Activated T-helper 9 cell treated with anti-CD3 and anti-CD28 coated beads, Interleukin-2, amount 50 U/mL, for 16 hours (primary cell): ENCODE data around the gene EIF3B.
"Not testable (repeated sequence)": the region's sequence is repeated elsewhere in the genome, so short reads cannot be mapped to it uniquely, and the experiment has no call there.

Source experiments
- DNase-seq: peaks from one replicate; pipeline ENCODE4 v3.0.0-alpha.2; 2020; ENCODE audit warnings: low read depth

Gene EIF3B

DNA sequence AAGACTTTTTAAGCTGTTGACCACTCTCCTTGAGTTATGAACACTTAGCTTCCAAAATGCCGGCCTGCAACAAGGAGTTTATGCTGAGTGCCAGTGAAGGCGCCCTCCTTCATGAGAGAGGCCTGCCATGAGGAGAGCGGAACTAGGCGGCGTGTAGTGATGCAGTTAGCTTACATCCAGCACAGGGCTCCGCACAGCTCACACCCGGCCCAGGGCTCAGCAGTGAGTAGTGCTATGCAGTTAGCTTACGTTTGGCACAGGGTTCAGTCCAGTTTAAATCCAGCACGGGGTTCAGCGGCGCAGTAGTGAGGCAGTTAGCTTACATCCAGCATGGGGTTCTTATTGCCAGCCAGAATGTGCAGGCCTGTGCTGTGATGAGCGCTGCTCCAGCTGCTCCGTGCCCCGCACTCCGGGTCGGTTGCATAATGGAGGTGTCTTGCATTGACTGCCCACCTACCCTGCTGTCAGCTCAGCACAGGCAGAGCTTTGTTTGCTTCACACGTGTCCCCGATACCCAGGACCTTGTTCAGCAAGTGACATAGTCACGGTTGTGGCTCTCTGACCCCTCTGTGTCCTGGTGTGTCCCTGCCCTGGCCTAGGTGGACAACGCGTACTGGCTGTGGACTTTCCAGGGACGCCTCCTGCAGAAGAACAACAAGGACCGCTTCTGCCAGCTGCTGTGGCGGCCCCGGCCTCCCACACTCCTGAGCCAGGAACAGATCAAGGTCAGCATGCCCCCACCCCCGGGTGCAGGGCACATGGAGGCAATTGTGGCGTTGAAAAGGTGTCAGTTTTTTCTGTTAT is 21.9 kb downstream of the EIF3B start:
- DNase-seq, result no peak

DNA sequence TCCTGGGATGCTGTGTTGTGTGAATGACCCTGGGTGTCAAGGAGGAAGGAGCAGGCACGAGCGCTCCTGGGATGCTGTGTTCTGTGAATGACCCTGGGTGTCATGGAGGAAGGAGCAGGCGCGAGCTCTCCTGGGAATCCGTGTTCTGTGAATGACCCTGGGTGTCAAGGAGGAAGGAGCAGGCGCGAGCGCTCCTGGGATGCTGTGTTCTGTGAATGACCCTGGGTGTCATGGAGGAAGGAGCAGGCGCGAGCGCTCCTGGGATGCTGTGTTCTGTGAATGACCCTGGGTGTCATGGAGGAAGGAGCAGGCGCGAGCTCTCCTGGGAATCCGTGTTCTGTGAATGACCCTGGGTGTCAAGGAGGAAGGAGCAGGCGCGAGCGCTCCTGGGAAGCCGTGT is 22.9 kb downstream of the EIF3B start:
- DNase-seq, result not testable (repeated sequence)

DNA sequence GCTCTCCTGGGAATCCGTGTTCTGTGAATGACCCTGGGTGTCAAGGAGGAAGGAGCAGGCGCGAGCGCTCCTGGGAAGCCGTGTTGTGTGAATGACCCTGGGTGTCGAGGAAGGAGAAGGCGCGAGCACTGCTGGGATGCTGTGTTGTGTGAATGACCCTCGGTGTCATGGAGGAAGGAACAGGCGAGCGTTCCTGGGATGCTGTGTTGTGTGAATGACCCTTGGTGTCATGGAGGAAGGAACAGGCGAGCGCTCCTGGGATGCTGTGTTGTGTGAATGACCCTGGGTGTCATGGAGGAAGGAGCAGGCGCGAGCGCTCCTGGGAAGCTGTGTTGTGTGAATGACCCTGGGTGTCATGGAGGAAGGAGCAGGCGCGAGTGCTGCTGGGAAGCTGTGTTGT is 23.5 kb downstream of the EIF3B start:
- DNase-seq, result not testable (repeated sequence)

DNA sequence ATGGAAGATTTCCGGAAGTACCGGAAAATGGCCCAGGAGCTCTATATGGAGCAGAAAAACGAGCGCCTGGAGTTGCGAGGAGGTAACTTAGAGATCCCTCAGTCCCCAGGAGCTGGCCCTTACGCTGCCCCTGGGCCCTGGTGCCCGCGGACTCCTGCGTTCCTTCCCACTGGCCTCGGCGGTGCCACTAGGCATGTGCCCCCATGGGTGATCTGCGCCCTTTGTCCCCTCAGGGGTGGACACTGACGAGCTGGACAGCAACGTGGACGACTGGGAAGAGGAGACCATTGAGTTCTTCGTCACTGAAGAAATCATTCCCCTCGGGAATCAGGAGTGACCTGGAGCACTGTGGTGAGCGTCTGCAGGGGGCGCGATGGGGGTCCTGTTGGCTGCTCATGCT is 24.5 kb downstream of the EIF3B start:
- DNase-seq, result no peak

DNA sequence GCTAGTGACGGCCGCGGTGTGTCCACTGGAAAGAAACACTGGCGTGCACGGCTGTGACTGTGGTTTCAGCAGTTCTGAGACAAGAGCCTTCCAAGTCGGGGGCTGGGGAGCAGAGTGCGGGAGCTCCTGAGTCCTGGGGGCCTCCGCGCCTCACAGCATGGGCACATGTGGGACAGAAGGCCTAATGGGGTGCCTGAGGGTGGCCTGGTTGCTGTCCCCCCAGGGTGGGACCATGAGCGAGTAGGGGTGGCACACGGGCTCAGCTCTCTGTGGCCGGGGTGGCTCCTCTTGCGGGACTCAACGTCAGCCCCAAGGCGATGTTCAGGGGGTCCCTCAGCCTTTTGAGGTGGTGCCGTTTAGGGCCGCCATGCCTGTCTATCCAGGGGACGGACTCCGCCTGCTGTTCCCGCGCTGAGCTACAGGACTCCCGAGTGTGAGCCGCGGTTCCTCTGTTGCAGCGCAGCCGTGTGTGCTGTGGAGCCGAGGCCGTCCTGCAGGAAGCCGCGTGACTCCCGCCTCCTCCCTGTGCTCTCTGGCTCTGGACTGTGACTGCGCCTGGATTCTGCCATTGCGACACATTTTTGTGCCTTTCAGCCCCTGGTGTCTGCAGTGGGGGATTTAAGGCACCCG is 25.3 kb downstream of the EIF3B start:
- DNase-seq, result no peak

DNA sequence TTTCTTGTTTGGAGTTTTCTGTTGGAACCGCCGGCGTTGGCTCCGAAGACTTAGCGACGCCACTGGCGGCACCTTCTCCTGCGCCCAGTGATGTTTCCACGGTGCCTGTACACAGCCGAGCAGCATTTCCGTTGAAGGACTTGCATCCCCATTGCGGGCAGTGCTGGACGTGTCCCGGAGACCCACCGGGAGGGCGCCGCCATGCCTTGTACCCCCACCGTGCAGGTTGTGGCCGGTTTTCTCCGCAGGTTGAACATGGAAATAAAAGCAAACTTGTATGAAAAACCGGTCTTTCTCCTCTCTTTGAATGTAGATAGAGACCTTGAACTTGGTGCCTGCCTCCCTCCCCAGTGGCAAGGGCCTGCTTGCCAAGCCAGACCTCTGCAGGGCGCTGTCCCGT is 25.8 kb downstream of the EIF3B start:
- no peak for DNase-seq

DNA sequence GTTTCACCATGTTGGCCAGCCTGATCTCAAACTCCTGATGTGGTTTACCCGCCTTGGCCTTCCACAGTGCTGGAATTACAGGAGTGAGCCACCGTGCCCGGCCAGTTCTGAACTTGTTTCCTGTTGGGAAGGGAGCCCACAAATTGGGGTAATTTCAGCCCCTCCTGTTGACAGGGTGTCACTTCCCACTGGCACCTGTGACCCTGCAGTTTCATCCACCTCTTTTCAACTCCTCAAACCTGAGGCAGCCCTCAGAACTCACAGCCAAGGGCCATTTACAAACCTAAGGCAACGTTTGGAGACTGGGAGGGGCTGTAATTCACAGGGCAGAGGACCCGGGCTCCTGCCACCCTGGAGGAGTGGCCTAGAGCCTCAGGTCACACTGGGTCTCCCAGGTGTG is 26.6 kb downstream of the EIF3B start:
- DNase-seq, result no peak

DNA sequence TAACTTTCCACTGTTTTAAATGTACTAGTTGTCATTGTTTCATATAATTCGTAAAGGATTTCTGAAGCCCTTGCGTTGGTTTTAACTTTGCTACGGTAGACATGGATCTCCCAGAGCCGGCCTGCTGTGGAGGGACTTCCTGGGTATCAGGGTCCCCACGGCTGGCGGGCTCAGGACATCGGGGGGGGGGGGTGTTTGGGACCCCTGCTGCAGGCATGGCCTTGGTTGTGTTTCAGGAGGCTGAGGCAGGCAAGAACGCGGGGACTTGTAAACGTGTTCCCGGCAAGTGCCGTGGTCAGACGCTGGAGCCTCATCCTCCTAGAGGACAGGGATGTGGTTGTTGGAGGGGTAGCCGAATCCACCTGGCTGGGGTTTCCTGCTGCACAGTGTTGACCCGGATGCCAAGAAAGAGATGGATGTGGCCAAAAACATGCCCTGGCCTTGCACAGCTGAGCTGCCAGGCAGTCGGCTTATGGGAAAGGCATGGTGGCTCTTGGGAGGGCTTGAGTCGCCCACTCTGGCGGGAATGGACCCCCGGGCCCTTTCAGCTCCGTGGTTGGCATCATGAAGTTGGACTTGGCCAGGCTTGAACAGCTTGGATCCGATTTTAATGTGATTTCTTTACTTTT is 27.4 kb downstream of the EIF3B start:
- no peak for DNase-seq

DNA sequence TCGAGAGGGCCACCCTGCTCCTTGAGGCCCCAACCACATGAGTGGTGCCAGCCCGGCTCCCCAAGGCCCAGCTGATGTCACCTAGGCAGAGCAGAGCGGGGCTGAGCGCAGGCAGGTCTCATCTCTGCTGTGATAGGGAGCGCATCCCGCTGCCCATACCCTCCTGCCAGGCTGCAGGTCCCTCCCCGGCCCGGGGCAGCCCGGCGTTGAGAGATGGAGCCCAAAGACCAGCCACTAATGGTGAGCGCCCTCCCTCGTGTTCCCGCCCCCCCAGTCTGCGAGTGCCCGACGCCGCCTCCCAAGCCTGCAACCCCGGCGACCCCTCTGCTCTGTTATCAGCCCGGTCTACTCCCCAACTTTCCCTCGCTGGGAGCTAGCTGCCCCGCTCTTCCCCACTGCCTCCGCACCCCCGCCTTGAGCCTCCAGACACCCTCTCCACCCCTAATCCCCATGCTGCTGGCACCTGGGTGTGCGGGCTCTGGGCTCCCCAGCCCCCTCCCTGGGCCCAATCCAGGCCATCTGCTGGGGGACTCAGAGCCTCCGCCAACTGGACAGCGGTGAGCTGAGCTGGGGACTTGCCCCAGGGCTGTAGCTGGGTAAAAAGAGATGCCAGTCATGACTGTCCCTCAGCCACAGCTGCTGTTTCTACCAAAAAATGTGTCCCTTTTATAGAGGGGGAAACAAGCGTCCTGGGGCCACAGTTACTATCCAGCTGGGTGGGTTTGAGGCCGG is 29.1 kb downstream of the EIF3B start:
- no peak for DNase-seq

DNA sequence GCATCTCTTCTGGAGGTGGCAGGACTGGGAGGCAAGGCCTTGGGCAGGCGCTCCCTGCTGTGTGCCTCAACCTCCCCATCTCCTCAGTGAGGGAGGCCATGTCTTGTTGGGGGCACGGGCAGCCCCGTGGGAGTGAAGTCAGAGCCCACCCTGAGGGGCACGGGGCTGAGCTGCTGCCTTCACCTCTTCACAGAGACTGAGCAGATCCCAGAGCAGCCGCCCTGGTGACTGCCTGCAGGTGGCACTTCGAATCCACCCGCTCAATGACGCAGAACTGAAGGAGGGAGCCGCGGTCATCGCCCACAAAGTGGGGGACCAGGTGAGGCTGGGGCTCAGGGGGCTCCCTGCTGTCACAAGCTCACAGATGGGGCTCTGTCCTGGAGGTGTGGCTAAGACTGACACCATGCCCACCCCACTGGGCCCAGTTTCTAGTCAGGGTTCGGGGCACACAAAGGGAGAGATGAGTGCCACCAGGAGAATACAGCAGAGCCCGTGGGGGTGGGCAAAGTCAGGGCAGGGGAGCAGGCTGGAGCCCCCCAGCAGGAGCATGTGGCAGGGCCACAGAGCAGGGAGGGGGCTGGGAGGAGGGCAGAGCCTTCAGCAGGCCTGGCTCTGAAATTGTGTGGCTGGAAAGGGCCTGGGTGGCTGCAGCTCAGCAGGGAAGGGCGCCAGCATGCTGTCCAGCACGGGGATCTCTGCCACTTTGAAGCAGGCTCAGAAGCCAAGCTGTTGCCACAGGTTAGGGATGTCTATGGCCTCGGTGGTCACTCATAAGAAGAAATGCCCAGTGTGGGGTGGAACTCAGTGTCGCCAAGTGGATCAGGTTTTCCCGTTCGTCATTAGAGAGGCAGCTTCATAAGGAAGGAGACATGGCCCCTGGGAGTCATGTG is 30.0 kb downstream of the EIF3B start:
- DNase-seq, result no peak

DNA sequence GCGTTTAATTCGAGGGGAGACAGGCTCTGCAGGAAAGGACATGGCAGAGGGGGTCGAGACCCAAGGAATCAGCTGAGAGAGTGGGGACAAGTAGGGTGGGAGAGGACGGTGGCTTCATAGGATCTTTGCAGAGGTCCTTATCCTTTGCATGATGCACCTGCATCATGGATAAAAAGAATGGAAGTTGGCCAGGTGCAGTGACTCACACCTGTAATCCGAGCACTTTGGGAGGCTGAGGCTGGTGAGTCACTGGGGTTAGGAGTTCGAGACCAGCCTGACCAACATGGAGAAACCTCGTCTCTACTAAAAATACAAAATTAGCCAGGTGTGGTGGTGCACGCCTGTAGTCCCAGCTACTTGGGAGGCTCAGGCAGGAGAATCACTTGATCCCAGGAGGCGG is 31.5 kb downstream of the EIF3B start:
- not testable (repeated sequence) for DNase-seq

DNA sequence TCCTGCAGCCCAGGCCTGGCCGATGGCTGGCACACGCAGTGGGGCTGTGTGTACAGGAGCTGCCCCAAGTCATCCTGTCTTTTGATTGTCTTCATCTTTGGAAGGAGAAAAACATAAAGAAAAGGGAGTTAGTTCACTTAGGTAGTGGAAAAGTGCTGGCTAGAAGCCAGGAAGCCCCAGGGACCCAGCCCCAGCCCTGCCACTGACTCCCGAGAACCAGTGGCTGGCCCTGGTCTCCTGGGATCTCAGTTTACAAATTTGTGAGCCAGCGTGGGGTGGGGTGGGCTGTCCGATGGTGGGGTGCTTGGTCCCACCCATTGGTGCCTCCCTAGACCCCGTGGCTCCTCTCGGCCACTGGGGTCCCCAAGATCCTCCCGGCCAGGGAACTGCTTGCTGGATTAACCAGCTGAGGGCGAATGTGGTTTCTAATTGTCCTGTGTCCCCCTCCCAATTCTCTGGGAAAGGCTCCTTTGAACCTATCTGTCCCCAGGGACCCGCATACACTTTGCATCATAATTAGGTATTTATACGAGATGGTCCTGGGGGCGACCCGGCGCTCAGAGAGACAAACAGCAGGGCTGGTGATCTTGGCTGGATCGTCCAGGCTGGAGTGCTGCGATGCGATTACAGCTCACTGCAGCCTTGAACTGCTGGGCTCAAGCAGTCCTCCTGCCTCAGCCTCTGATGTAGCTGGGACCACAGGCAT is 32.5 kb downstream of the EIF3B start:
- no peak for DNase-seq

DNA sequence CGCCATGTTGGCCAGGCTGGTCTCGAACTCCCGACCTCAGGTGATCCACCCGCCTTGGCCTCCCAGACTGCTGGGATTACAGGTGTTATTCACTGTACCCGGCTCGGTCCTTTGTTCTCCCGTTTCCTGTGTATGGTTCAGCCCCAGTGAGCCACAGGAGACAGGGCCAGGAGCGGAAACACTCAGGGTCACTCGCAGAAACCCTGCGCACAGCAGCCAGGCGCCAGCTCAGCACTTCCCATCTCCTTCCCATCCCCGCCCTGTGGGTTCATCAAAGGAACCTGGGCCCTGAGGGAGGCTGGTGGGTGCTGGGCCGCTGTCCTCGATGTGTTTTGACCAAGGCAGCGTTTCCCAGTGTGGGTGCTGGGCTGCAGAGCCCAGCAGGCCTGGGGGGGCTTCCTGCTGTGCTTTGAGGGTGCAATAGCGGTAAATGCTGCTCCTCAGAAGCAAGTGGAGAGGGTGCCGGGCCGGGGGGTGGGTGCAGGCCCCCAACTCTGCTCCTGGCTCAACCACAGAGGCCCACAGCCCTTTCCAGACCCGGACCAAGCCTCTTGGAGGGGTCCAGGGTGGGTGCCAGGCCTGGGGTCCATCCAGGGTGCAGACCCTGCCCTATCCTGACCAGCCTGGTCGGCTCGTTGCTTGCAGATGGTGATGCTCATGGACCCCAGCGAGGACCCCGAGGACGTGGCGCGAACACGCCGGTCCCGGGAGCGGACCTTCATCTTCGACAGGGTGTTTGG is 33.4 kb downstream of the EIF3B start:
- DNase-seq, result no peak

DNA sequence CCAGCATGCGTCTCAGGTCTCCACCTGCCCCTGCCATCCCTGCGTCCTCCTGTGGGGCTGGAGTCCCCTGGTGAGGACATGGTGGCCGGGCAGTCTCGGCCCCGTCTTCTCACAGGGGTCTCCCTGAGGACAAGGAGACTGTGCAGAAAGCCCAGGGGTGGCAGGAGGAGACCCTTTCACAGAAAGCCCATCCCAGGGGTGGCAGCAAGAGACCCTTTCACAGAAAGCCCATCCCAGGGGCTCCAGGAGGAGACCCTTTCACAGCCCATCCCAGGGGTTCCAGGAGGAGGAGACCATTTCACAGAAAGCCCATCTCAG is 34.0 kb downstream of the EIF3B start:
- DNase-seq, result no peak

DNA sequence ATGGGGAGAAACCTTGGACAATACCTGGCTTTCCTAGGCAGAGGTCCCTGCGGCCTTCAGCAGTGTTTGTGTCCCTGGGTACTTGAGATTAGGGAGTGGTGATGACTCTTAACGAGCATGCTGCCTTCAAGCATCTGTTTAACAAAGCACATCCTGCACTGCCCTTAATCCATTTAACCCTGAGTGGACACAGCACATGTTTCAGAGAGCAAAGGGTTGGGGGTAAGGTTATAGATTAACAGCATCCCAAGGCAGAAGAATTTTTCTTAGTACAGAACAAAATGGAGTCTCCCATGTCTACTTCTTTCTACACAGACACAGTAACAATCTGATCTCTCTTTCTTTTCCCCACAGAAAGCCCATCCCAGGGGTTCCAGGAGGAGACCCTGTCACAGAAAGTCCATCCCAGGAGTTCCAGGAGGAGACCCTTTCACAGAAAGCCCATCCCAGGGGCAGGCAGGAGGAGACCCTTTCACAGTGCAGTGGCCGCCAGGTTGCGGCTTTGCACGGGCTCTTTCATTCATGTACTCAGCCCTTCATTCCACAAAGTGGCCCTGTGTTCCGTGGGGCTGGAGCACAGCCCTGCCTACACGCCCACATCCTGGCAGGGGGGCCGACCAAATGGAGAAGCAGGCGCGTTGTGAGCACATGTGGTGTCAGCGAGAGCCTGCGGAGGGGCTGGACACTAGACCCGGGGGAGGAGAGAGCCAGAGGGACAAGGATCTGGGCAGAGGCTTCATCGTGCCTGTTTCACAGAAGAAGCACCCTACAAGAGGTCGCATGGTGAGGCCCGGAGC is 35.6 kb downstream of the EIF3B start:
- not testable (repeated sequence) for DNase-seq

DNA sequence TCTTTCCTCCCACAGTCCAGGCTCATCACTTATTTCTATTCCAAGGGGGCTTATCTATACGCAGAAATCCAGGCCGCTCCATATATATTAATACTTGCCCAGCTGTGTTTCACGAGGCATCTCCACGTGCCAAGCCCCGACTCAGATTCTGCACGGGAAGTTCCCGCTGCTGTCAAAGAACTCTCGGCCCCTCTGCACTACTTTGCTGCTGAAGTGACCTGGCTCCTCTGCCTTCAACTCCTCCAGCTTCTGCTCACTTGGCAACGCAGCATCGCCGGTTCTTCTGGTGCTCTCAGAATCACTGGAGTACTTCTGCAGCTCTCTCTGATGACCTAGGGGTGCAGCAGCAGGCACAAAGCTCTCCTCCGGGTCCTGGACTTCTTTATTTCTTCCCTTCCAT is 39.1 kb downstream of the EIF3B start:
- no peak for DNase-seq

DNA sequence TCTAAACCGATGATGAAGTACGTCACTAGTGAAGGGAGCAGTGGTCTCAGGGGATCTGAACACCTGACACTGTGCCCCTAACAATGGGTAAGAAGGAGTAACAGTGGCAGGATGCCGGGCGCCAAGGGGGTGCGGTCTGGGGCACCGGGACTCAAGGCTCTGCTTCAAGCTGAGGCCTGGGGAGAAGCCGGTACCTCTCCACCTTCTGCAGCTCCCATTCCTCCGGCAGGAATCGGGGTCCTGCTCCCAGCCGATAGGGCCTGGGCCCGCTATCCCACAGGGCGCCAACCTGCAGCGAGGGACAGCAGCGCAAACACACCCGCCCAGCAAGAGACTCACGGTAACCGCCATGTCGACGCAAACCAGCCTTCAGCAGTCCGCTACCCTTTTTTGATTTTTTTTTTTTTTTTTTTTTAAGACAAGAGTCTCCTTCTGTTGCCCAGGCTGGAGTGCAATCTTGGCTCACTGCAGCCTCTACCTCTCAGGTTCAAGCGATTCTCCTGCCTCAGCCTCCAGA is 40.0 kb downstream of the EIF3B start:
- DNase-seq, result no peak

DNA sequence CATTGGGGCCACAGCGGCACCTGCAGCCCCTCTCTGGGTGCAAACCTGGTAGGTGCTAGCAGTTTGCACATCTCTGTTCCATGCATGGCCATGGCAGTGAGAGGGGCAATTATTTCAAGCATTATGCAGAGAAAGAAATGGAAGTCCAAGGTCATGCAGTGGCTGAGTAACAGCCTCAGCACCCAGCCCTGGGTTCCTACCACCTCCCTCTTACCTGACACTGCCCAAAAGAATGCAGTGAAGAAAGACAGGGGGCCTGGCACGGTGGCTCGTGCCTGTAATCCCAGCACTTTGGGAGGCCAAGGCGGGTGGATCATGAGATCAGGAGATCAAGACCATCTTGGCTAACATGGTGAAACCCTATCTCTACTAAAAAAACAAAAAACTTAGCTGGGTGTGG is 43.9 kb downstream of the EIF3B start:
- no peak for DNase-seq

DNA sequence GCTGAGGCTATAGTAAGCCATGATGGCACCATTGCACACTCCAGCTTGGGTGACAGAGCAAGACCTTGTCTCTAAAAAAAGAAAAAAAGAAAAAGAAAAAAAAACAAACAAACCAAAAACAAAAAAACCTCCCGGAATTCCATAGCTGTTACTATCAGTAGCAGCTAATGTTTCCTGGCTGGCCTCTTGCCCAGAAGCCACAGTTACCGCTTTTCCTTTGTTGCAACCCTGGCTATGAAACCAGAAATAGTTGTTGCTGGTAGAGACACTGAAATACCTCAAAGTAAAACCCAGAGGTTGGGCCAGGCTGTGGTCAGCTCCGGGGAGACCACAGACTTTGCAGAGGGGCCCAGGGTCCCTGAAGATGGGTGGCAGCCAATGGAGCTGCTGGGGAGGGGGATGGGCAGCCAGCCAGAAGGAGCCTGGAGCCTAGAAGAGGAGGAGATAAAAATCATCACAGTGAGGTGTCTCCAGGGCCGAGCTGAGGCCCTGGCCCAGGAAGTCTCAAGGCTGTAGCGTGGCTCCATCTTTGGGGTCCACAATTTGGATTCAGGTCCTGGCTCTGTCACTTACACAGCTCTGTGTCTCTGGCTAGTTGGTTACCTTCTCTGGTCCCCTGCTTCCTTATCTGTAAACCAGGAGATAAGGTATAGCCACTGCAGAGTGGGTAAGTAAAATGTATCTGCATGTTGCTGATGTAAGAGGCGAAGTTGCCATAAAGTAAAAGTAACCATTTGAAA is 45.4 kb downstream of the EIF3B start:
- DNase-seq, result no peak
